Stimulated activated CD4-positive, alpha-beta T cell treated with anti-CD3 and anti-CD28 coated beads, Interleukin-2, amount 100 ng/mL, for 24 hours (primary cell): ENCODE results near the gene SIGLEC7.
A peak's percentile ranks its signal among the peaks of the same experiment; 100 is the strongest.
"Not testable (repeated sequence)": the region's sequence is repeated elsewhere in the genome, so short reads cannot be mapped to it uniquely, and the experiment has no call there.

Experiments
- DNase-seq, 2 donors: peaks; one replicate each; pipeline ENCODE4 v3.0.0-alpha.2; 2020

SIGLEC7 gene

DNA sequence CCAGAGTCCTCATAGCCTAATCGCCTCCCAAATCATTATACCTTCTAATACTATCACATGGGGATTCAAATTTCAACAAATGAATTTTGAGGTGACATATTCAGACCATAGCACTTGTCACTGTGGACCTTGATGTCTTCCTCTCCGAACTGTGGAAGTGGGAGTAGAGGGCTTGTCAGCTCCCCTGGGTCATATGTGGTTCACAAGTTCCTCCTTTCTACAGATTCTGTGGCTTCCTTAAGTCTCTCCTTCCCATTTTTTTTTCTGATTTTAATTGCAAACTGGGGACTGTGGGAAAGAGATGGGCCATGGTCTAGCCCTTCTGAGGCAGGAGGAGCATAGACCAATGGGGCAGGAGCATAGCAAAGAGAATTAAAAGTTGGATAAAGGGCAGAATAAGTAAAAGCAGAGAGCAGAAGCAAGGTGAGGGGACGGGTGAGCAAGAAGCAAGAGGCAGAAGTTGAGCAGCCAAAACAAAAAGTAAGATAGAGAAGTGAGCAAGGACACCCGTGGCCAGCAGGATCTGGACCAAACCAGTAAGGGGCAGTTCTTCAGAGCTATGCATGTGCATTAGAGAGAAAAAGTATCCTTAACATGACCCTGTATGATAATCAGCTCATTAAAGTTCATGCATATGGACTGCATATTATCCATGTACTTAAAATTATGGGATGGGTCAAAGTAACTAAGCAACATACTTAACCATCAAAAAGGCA is 2.6 kb upstream of the SIGLEC7 start:
- no peak for DNase-seq

DNA sequence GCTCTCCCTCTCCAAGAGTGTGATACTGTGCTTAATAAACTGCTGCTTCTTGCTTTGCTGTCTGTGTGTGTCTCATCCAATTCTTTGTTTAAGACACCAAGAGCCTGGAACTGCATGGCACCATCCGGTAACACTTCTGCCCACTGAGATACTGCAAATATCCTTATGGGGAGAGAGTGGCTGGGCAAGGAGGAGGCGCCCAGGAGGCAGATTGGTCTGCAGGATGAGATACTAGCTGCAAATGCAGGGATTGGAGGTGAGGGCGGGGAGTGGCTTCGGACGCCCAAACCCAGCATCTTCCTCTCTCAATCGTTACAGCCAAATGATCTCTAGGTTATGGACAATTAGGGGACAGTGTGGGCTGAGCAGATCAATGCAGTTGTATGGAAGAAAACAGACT is 1.7 kb upstream of the SIGLEC7 start:
- no peak for DNase-seq

DNA sequence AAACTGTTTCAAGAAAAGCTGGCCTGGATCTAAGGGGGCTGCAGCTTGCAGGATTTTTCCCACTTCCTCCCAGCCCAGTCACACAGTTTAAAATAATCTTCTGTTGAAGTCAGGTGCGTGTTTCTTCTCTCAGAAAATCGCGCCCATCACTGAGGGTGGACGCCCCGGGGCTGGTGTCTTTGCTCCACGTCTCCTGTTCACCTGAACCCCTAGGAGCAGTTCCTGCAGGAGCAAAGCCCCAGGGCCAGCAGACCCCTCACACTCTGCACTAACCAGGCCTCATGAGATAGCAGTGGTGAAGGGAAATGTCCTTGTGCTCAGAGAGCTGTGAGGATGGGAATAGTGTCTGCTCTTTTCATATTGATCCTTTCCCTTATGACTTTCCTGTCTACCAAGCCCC is 920 bp upstream of the SIGLEC7 start:
- DNase-seq = no peak

DNA sequence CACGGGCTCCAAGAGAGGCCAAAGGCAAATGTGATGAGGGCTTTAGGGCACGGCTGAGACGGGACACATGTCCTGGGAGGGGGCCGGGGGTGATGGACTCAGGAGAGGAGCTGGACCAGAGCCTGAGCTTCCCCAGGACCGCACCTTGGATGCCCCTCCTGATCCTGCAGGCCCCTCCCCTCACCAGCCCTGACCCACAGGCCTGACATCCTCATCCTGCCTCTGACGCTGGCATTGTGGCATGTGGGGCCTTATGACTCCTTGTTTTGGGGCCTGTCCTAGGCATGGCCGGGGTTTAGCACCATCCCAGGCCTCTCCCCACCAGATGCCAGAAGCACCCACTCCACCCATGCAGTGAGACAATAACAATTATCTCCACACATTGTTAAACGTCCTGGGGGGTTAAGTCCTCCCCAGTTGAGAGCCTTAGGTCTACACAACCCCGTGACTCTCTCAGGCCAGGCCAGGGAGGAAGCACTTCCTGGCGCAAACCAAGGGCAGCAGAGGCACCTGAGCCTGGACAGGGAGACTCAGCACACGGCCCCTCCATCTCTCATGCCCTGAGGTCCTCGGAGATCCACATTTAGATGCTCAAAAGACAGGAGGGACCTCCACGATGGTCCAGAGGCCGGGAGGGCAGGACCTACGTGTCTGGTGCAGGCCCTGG is 841 bp downstream of the SIGLEC7 start:
- DNase-seq = not testable (repeated sequence)

DNA sequence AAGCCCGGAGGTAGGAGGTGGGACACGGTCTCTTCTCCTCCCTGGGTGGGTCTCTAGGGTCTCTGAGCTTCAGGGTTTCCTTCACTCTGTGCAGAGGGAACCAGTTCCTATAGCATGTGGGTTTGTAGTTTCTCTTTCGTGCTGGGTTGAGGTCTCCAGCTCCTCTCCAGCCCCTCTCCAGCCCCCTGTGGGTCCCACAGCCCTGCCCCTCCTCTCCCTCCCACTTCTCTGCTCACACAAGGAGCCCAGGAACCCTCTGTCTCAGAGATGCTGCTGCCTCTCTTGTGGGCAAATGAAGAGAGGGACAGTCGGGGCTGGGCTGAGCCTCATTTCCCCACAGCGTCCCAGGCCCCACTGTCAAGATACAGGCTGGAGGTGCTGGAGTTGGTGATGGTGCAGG is 1.4 kb downstream of the SIGLEC7 start:
- no peak for DNase-seq

DNA sequence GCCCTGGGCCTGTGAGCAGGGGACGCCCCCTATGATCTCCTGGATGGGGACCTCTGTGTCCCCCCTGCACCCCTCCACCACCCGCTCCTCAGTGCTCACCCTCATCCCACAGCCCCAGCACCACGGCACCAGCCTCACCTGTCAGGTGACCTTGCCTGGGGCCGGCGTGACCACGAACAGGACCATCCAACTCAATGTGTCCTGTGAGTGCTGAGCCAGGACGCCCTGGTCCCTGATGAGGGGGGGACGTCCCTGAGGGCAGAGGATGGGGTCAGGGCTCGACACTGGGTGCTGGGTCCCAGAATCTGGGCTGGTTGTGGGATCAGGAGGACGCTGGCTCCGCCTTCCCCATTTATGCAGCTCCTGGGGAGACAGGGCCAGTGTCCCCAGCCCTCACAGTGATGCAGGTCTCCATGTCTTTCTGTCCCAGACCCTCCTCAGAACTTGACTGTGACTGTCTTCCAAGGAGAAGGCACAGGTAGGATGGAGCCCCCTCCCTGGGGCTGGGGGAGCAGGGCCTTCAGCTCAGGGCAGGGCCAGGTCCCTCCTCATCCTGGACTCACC is 2.5 kb downstream of the SIGLEC7 start:
- DNase-seq = no peak

DNA sequence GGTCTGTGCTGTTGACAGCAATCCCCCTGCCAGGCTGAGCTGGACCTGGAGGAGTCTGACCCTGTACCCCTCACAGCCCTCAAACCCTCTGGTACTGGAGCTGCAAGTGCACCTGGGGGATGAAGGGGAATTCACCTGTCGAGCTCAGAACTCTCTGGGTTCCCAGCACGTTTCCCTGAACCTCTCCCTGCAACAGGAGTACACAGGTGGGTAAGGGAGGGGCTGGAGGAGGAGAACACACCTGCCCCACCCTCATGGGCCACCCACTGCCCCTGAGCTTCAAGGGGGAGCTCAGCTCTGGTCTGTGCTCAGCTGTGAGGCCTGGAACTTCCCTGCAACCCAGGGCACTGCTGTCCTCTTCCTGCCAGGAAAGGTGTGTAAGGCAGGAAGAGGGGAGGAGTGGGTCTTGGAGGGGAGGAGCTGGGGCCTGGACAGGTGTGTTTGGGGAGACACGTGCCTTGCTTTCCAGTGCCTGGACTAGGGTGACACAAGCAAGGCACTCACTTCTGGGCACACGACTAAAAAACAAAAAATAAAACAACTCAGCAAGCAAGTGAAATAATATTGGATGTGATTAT is 3.9 kb downstream of the SIGLEC7 start:
- DNase-seq = no peak

DNA sequence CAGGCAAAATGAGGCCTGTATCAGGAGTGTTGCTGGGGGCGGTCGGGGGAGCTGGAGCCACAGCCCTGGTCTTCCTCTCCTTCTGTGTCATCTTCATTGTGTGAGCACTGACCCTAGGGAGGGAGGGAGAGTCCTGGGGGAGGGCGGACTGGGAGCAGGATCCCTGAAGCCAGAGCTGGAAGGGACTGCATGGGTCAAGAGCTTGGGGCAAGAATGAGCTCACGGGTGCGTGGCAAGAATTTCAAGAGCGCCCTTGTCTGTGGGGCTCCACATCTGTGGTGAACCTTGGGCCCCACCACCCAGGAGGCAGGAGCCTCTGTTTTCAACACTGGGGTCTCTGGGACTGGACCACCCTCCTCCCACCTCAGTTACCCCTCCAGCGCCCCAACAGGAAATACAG is 4.7 kb downstream of the SIGLEC7 start:
- DNase-seq = no peak

DNA sequence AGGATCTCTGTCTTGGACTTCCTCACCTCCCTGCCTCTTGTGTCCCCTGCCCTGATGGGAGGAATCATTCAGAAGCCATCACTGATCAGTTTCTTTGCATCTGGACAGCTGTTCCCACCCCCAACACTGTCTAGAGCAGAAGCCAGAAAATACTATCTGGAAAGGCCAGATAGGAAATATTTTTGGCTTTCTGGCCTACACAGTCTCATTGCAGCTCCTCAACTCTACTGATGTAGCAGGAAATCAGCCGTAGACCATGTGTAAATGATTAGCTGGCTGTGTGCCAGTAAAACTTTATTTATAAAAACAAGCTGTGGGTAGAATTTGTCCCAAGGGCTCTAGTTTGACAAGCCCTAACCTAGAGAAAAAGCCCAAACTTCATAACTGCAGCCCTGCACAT is 5.6 kb downstream of the SIGLEC7 start:
- no peak for DNase-seq

DNA sequence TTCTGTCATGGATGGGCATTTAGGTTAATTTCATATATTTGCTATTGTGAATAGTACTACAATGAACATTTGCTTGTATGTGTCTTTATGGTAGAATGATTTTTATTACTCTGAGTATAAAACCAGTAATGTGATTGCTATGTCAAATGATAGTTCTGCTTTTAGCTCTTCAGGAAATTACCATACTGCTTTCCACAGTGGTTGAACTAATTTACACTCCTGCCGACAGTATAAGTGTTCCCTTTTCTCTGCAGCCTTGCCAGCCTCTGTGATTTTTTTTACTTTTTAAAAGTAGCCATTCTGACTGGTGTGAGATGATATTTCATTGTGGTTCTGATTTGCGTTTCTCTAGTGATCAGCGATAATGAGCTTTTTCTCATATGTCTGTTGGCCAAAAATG is 6.5 kb downstream of the SIGLEC7 start:
- no peak for DNase-seq

DNA sequence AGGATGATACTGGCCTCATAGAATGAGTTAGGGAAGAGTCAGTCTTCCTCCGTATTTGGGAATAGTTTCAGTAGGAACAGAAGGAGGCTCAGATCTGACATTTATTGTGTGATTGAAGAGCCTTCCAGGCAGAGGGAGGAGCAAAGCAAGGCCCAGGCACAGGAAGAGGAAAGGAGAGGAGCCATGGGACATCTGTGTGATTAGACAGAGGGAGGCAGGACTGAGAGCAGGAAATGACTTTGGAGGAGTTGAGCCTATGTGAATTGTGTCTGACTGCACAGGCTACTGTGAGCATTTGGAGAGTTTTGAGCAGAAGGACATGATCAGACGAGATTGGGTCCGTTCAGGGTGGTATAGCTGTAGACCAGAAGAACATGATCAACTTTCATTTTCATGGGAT is 8.5 kb downstream of the SIGLEC7 start:
- no peak for DNase-seq

DNA sequence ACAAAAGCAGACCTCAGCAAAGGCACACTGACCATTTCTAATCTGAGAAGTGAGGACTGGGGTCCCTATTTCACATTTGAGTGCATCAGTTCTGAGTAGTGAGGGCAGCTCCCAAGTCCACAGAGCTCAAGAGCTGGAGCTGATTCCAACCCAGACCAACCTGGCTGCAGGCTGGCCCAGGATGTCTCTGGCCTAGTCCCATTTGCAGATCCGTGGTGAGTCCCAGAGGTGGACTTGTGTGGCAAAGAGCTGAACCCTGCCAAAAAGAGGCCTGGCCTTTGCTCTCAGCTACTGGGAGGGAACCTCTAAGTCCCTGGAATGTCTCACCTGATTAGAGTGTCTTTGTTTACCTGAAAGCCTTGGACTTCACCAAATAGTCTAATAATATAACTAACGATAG is 14.6 kb downstream of the SIGLEC7 start:
- DNase-seq = no peak

DNA sequence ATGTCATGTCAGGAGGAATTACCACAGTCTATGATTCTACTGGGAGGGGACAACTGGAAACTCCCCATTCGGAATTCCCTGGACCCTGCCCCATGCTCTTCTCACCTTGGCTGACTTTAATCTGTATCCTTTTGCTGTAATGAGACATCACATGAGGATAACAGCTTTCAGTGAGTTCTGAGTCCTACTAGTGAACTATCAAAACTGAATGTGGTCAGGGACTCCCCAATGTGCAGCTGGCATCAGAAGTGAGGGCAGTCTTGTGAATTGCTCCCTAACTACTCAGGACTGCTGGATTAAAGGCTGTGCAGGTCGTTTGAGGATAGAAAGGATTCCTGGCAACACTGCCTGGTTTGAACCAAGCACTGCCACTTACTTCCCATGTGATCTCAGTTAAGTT is 15.2 kb downstream of the SIGLEC7 start:
- DNase-seq = no peak

DNA sequence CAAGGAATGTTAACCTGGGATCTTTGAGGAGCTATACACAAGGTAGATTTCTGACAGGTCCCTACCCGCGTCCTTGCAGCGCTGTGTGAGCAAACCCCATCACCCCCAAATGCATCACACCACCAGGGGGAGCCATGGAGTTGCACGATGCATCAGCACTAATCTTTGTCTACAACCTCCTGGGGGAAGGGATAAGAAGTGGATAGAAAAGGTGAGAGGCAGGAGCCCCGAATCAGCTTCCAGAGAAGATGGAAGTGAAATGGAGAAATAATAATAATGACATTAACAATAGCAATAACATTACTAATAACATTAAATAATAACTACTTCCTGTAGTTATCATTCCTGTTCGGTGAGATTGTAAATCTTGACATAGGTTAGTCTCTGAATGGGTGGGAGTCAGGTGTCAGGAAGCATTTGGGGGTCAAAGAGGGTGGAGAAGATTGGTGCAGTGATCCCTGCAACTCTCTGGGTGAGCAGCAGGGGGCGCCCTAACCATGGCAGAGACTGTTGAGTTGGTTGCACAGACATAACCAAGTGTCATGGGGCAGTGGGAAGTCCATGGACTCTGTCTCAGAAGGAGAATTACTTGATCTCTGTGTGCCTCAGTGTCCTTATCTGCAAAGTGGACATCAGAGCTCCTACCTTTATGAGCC is 16.5 kb downstream of the SIGLEC7 start:
- DNase-seq = peak; percentile 87 to 88

DNA sequence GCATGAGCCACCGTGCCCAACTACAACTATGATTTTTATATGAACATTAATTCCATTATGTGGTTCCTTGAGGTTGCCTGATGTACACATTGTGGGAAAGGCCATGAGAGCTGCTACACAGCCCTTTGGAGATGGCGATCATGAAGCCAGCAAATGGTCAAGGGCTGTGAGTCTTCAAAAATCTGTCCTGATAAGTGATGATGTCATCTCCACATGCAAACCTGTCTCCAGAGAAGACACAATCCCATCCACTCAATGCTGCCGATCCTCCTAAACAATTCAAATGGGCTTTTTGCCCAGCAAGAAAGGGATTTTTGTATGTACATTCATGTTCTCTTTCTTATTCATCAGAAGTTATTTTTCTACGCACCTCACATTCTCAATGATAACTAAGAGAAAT is 17.6 kb downstream of the SIGLEC7 start:
- DNase-seq = no peak

DNA sequence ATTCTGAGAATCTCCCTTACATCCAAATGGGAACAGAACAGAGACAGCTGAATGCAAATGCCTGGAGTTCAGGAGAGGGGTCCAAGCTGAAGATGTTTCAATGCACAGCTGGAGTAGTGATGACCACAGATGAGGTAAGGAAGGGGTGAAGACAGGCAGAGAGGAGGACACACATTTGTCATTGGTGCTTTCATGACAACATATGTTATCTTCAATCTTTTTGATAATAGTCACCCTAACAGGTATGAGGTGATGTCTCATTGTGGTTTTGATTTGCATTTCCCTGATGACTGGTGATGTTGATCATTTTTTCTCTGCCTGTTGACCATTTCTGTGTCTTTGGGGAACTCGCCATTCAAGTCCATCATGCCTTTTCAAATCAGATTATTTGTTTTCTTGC is 19.2 kb downstream of the SIGLEC7 start:
- DNase-seq = no peak

DNA sequence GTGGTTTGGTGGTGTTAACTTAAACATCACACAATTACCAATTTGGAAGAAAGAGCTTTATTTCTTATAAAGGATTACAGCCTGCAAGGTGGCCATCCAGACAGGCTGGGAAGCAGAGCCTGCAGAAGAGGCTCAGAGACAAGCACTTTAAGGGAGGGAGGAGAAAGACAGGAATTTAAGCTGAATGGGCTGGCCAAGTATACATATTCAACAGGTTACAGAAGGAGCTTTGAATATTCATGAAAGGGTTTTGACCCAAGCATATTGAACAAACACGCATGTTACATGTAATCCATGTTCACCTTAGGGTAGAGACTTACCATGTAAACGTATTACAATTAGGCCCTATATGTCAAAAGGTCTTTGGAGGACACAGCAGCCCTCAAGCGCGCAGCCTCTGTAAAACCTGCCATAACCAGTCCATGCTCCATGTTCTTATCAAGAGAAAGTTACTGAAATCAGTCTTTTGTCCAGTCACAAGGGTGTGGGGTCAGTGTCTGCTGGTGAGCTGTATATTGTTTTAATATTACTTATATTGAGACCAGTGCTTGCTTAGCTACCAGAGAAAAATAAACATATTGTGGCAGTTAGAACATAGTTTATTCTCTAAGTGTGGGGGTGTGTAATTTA is 19.9 kb downstream of the SIGLEC7 start:
- DNase-seq = no peak

DNA sequence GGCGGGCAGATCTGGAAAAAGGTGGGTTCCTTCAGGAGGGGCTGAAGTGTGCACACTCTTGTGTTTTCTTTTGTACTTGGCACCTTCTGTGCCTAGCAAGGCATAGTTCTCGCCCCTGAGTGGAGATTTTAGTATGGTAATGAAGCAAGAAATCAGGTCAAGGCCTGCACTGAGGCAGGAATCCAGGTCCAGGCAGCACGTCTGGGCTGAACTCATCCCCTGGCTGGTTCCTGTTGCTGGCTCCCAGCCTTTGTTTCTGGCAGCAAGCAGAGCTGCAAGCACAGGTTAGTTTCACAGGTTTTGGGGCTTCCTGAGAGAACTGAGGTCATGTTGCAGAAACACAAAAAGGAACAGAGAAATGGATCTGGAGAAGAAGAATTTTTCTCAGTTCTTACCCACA is 21.2 kb downstream of the SIGLEC7 start:
- DNase-seq = no peak

DNA sequence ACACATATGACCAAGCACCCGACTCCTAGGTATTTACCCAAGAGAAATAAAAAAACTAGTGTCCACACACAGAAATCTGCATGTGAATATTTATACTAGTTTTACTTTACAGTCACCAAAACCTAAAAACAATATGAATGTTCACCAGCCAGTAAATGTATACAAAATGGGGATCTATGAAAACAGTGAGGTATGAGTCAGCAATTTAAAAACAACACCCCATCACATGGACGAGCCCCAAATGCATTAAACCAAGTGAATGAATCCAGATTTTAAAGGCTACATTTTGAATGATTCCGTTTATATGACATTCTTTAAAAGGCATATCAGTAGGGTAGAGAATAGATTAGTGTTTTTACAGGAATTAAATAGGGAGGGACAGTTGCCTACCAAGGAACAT is 22.1 kb downstream of the SIGLEC7 start:
- no peak for DNase-seq

DNA sequence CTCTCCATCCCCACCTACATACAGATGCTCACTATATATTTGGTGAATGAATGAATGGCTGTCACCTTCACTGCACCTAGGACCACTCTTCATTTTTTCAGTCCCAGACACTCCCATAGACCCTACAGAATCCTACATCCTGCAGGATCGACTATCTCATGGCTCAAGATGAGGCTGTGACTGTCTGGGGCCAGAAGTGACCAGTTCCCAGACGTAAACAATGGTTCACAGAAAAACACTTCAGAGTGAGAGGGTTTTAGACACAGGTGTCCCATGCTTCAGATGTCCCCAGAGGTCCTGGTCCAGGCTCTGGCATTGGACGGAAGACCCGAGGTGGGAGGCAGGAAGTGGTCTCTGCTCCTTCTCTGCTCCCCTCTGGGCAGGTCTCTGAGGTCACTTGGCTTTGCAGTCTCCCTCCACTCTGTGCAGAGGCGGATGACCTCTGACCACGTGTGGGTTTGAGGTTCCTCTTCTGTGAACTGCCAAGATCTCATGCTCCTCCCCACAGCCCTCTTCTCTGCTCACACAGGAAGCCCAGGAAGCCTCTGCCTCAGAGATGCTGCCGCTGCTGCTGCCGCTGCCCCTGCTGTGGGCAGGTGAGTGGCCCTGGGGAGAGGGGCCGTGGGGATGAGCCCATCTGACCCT is 24.9 kb downstream of the SIGLEC7 start:
- no peak for DNase-seq

DNA sequence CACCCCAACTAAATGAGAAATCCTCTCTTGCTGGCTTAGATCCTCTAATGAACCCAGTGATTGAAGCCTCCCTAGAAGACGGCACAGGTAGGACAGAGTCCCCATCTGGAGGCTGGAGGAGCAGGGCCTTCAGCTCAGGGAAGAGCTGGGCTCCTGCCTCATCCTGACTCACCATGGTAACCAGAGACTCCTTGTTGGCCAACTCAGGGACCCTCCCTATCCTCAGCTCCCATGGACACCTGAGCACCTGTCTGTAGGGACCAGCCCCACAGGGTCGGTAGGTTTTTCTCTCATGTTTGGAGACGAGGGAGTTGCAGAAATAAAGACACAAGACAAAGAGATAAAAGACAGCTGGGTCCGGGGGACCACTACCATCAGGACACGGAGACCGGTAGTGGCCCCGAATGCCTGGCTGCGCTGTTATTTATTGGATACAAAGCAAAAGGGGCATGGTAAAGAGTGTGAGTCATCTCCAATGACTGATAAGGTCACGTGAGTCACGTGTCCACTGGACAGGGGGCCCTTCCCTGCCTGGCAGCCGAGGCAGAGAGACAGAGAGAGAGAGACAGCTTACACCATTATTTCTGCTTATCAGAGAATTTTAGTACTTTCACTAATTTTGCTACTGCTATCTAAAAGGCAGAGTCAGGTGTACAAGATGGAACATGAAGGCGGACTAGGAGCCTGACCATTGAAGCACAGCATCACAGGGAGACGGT is 26.6 kb downstream of the SIGLEC7 start:
- no peak for DNase-seq
